NCI-H1092 (cell line): Measurements from ENCODE around the gene ZNF561.
"Not testable (repeated sequence)": the region's sequence is repeated elsewhere in the genome, so short reads cannot be mapped to it uniquely, and the experiment has no call there.

Experiments
- DNase-seq: peaks from one replicate; lab custom pipeline; 2025; lab: John Stamatoyannopoulos, UW

Gene ZNF561

DNA sequence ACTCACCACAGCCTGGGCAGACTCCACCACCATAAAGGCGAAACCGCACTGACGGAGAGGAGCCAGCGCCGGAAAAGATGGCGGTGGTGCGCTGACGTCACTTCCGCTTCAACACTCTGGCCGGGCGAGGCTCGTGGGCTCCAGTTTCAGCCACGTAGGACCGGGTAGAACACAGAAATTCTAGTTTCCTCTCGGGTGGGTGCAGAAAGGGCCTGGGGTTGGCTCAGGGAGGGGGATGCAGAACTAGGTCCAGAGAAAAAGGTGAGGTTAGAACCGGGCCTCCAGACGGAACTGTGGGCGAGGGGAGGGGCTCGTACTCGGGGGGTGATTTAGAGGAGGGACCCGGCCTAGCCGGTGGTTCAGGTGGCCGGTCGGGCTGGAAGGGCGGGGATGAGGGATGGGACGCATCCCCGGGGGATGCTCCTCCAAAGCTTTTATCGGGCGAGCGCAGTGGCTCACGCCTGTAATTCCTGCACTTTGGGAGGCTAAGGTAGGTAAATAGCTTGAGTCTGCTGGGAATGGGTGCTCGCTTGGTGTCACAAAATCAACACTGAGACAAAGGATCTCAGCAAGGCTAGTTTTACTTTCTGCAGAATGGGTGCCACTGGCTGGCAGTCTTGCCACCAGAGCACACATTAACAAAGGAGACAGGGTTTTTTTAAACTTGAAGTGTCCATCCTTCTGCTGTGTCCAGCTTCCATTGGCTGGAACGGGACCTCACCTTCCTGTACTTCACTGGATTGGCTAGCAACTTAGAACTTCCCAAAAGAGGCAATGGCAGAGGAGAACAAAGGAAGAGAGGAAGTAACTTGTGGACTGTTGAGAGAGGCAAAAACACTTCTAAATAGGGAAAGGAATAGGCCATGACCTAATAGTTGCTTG, at the start of gene ZNF561:
Gene ZNF561 (minus strand): TSS at position 77 of the 882 bp plus-strand sequence. CDS start 1,776 bp downstream, outside the sequence.
- peak; percentile 77 for DNase-seq

DNA sequence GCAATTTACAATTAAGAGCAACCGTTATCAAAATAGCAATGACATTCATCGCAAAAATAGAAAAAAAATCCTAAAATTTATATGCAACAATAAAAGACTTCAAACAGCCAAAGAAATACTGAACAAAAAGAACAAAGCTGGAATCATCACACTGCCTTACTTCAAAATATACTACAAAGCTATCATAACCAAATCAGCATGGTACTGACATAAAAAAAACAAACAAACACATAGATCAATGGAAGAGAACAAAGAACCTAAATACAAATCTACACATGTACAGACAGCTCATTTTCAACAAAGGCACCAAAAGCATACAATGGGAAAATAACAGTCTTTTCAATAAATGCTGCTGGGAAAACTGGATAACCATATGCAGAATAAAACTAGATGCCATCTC, 47.5 kb upstream of the ZNF561 start:
- DNase-seq: no peak

- no peak for DNase-seq
Observed at GRCh38 chr19:9667898-9668297, 46.9 kb upstream of the ZNF561 start.

DNA sequence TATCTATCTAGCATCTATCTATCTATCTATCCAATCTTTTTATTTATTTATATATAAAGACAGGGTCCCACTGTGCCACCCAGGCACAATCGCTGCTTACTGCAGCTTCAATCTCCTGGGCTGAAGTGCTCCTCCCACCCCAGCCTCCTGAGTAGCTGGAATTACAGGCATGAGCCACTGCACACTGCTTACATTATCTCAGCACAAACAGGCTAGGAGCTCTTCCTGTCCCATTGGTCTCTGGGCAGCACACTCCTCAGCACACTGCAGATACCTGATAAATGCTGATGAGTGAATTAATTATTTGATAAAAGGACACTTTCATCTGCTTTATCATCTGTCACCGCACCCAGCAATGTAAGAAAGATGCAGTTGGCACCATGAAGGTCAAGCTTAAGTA, 37.7 kb upstream of the ZNF561 start:
- no peak for DNase-seq

DNA sequence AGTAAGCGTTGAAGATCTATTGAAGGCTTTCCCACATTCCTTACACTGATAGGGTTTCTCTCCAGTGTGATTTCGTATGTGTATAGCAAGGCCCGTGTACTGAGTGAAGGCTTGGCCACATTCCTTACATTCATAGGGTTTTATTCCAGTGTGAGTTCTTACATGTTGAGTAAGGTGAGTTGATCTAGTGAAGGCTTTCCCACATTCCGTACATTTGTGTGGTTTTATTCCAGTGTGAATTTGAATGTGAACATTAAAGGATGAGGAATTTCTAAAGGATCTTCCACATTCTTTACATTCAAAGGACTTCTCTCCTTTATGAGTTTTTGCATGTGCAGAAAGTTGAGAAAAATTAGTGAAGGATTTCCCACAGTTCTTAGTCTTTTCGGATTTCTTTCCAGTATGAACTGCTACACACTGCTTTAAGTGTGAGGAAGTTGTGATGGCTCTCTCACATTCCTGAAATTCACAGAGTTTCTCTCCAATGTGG, 32.1 kb upstream of the ZNF561 start:
- not testable (repeated sequence) for DNase-seq

GRCh38 chr19:9651464-9651863, 30.4 kb upstream of the ZNF561 start:
- DNase-seq: not testable (repeated sequence)

DNA sequence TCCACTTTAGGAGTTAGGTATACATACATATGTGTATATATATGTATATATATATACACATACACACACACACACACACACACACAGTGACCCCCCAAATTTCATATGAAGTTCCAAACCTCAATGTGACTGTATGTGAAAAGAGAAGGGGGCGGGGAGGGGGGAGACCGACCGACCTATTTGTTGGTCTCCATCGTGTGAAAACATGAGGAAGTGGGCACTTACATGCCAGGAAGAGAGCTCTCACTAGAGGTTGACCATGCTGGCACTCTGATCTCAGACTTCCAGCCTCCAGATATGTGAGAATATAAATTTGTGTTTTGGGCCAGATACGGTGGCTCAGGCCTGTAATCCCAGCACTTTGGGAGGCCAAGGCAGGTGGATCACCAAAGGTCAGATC, 29.3 kb upstream of the ZNF561 start:
- no peak for DNase-seq

- no peak for DNase-seq
Observed at GRCh38 chr19:9645472-9645871, 24.4 kb upstream of the ZNF561 start.

GRCh38 chr19:9644472-9644871, 23.4 kb upstream of the ZNF561 start:
- no peak for DNase-seq

GRCh38 chr19:9641810-9642209, 20.8 kb upstream of the ZNF561 start:
- DNase-seq: no peak

DNA sequence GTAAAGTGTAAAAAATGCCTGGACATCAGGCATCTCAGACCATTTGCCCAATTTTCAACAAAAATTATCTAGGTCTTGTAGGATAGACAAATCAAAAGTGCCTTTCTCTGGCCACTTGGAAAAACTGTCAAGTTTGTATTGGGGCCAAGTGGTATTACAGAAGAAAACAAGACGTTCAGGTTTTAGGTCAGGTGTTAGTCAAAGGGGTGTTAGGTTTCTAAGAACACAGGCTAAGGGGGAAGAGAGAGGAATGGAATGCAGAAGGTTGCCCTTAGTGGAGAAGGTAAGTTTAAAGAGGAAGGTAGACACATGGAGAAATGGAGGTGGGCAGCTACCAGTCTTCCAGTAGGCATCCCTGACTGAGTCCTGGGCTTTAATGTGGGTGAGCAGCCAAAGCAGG, 19.9 kb upstream of the ZNF561 start:
- DNase-seq: no peak

- DNase-seq: no peak
Observed at GRCh38 chr19:9636018-9636417, 15.0 kb upstream of the ZNF561 start.

GRCh38 chr19:9627856-9628255, 6.8 kb upstream of the ZNF561 start:
- no peak for DNase-seq

GRCh38 chr19:9622531-9622930, 1.5 kb upstream of the ZNF561 start:
- no peak for DNase-seq

- no peak for DNase-seq
Observed at GRCh38 chr19:9620842-9621155, 233 bp downstream of the ZNF561 start.

- no peak for DNase-seq
Observed at GRCh38 chr19:9615844-9616243, 5.2 kb downstream of the ZNF561 start.

GRCh38 chr19:9610484-9611113, 10.4 kb downstream of the ZNF561 start:
- no peak for DNase-seq

GRCh38 chr19:9608912-9609311, 12.1 kb downstream of the ZNF561 start:
- DNase-seq: no peak

DNA sequence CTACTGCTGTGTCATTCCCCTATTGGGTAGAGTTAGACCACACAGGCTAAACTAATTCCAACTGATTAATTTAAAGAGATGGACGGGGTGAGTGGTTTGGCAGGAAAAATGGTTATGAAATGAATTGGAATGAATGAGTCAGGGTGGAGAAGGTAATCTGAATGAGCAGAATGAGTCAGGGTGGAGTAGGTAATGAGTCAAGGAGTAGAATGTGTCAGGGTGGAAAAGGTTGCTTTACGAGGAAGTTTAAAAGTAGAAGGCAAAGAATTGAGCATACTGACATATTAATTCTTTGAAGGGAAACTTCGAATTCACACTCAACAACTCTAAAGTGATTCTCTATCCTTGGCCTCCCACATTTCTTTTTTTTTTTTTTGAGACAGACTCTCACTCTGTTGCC, 24.0 kb downstream of the ZNF561 start:
- DNase-seq: no peak

DNA sequence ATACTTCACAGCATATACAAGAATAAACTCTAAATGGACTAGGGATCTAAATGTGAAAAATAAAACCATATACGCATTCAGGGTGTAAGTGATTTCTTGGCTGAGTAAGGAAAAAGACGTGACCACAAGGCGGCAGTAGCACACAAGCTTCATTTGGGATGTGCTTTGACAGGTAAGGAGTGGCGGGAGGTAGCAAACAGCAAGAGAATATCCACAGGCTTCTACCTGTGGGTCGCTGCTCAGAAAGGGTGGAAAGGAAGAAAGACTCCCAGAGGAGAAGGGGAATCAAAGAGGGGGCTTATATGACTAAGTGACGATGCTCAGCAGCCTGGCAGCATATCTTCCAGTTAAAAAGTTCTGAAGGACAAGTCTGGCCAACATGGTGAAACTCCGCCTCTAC, 34.3 kb downstream of the ZNF561 start:
- DNase-seq: peak; percentile 56

- DNase-seq: peak; percentile 86
Observed at GRCh38 chr19:9584073-9584833, 36.8 kb downstream of the ZNF561 start, which contains the start of gene ZNF121. ZNF121 (minus strand) TSS chr19:9584504; CDS start chr19:9568097, 16,407 bp downstream.

DNA sequence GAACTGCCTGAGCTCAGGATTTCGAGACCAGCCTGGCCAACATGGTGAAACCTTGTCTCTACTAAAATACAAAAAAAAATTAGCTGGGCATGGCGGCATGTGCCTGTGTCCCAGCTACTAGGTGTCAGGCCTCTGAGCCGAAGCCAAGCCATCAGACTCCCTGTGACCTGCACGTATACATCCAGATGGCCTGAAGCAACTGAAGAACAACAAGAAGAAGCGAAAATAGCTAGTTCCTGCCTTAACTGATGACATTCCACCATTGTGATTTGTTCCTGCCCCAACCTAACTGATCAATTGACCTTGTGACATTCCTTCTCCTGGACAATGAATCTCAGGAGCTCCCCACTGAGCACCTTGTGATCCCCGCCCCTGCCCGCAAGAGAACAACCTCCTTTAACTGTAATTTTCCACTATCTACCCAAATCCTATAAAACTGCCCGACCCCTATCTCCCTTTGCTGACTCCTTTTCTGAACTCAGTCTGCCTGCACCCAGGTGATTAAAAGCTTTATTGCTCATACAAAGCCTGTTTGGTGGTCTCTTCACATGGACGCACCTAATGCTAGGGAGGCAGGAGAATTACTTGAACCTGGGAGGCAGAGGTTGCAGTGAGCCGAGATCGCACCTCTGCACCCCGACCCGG, 38.8 kb downstream of the ZNF561 start:
- not testable (repeated sequence) for DNase-seq
